Adipocyte (in vitro differentiated cells): ENCODE data around the gene DDX49.

Source experiments
- DNase-seq: peaks from one replicate; pipeline ENCODE4 v3.0.0-alpha.2; 2015; ENCODE audit warnings: low read depth
- H3K27me3 ChIP-seq: replicated peaks from 2 replicates; pipeline ENCODE4 v1.7.0; 2013; ENCODE audit warnings: mild to moderate bottlenecking, low read length, moderate library complexity; ENCODE audit not compliant: control insufficient read depth, insufficient read depth
- H3K36me3 ChIP-seq: 2 replicates; pipeline ENCODE4 v1.7.0; 2013; ENCODE audit warnings: low read length, mild to moderate bottlenecking, moderate library complexity; ENCODE audit not compliant: control insufficient read depth, insufficient read depth, severe bottlenecking
- H3K4me1 ChIP-seq: 2 replicates; pipeline ENCODE4 v1.7.0; 2013; ENCODE audit warnings: mild to moderate bottlenecking, low read length, moderate library complexity; ENCODE audit not compliant: control insufficient read depth, insufficient read depth
- H3K4me3 ChIP-seq: 2 replicates; pipeline ENCODE4 v1.7.0; 2013; ENCODE audit warnings: mild to moderate bottlenecking, low read length, moderate library complexity
- H3K9ac ChIP-seq: 2 replicates; pipeline ENCODE4 v1.7.0; 2013; ENCODE audit warnings: mild to moderate bottlenecking, low read length, moderate library complexity
- H3K9me3 ChIP-seq: 2 replicates; pipeline ENCODE4 v1.7.0; 2013; ENCODE audit warnings: mild to moderate bottlenecking, low read length, moderate library complexity; ENCODE audit not compliant: control insufficient read depth

The DDX49 gene

GRCh38 chr19:18919086-18919899, at the start of gene DDX49, which contains the start of gene COPE:
DDX49 (plus strand) TSS chr19:18919715; CDS start chr19:18919742, 27 bp downstream.
COPE (minus strand) TSS chr19:18919387; CDS start chr19:18919348, 39 bp downstream.
- H3K27me3 ChIP-seq, result no peaks in the 10 kb centered on the region
- peaks cover 38% of the 10 kb centered on the region for H3K36me3 ChIP-seq
- H3K9me3 ChIP-seq, result no peaks in the 10 kb centered on the region
- peaks cover 20% of the 10 kb centered on the region for H3K4me1 ChIP-seq
- H3K4me3 ChIP-seq, result peak within 1 kb of the TSS; percentile 98
- H3K9ac ChIP-seq, result peak within 1 kb of the TSS; percentile 96
- DNase-seq, result peak; percentile 100

GRCh38 chr19:18869781-18870530, 49.6 kb upstream of the DDX49 start:
- Histone ChIP-seq H3K36me3 (peaks cover 35% of the 10 kb centered on the region), H3K27me3 (no peaks in the 10 kb centered on the region)
- no peak for DNase-seq

GRCh38 chr19:18870531-18871172, 48.9 kb upstream of the DDX49 start:
- Histone ChIP-seq H3K9me3 (no peaks in the 10 kb centered on the region), H3K4me1 (no peaks in the 10 kb centered on the region), H3K9ac (no peak overlapping the region), H3K36me3 (peaks cover 28% of the 10 kb centered on the region), H3K4me3 (no peak overlapping the region), H3K27me3 (no peaks in the 10 kb centered on the region)
- no peak for DNase-seq

More at GRCh38 chr19:18869781-18870530, 49.6 kb upstream of the DDX49 start:
- no peaks in the 10 kb centered on the region for H3K4me1 ChIP-seq
- no peak overlapping the region for H3K4me3 ChIP-seq
- no peaks in the 10 kb centered on the region for H3K9me3 ChIP-seq
- no peak overlapping the region for H3K9ac ChIP-seq

GRCh38 chr19:18871543-18871942, 48.0 kb upstream of the DDX49 start:
- Histone ChIP-seq H3K4me3 (no peak overlapping the region), H3K9me3 (no peaks in the 10 kb centered on the region), H3K4me1 (no peaks in the 10 kb centered on the region), H3K9ac (no peak overlapping the region), H3K36me3 (peaks cover 19% of the 10 kb centered on the region), H3K27me3 (no peaks in the 10 kb centered on the region)
- no peak for DNase-seq

GRCh38 chr19:18875726-18876125, 43.8 kb upstream of the DDX49 start:
- Histone ChIP-seq H3K9ac (no peak overlapping the region), H3K4me3 (no peak overlapping the region), H3K9me3 (no peaks in the 10 kb centered on the region), H3K36me3 (no peaks in the 10 kb centered on the region), H3K4me1 (no peaks in the 10 kb centered on the region), H3K27me3 (no peaks in the 10 kb centered on the region)
- DNase-seq, result peak; percentile 50

GRCh38 chr19:18876865-18877264, 42.6 kb upstream of the DDX49 start:
- no peak overlapping the region for H3K4me3 ChIP-seq
- no peaks in the 10 kb centered on the region for H3K27me3 ChIP-seq
- no peaks in the 10 kb centered on the region for H3K36me3 ChIP-seq
- no peaks in the 10 kb centered on the region for H3K4me1 ChIP-seq
- DNase-seq, result no peak
- no peak overlapping the region for H3K9ac ChIP-seq
- H3K9me3 ChIP-seq, result no peaks in the 10 kb centered on the region

- H3K4me1 ChIP-seq, result no peaks in the 10 kb centered on the region
- no peak overlapping the region for H3K9ac ChIP-seq
- no peaks in the 10 kb centered on the region for H3K9me3 ChIP-seq
- no peak for DNase-seq
- H3K4me3 ChIP-seq, result no peak overlapping the region
- no peaks in the 10 kb centered on the region for H3K27me3 ChIP-seq
- H3K36me3 ChIP-seq, result no peaks in the 10 kb centered on the region
Observed at GRCh38 chr19:18878058-18878797, 41.3 kb upstream of the DDX49 start.

- DNase-seq, result no peak
- no peaks in the 10 kb centered on the region for H3K4me1 ChIP-seq
- no peak overlapping the region for H3K4me3 ChIP-seq
- no peaks in the 10 kb centered on the region for H3K36me3 ChIP-seq
- no peaks in the 10 kb centered on the region for H3K9me3 ChIP-seq
- no peaks in the 10 kb centered on the region for H3K27me3 ChIP-seq
- no peak overlapping the region for H3K9ac ChIP-seq
Observed at GRCh38 chr19:18878858-18879578, 40.5 kb upstream of the DDX49 start.

GRCh38 chr19:18879579-18880373, 39.7 kb upstream of the DDX49 start:
- no peaks in the 10 kb centered on the region for H3K36me3 ChIP-seq
- no peaks in the 10 kb centered on the region for H3K4me1 ChIP-seq
- no peak overlapping the region for H3K9ac ChIP-seq
- H3K27me3 ChIP-seq, result no peaks in the 10 kb centered on the region
- no peaks in the 10 kb centered on the region for H3K9me3 ChIP-seq
- peak; percentile 43 for DNase-seq
- H3K4me3 ChIP-seq, result no peak overlapping the region

- Histone ChIP-seq H3K9ac (no peak overlapping the region), H3K4me1 (no peaks in the 10 kb centered on the region), H3K36me3 (no peaks in the 10 kb centered on the region), H3K27me3 (no peaks in the 10 kb centered on the region), H3K9me3 (no peaks in the 10 kb centered on the region), H3K4me3 (no peak overlapping the region)
- no peak for DNase-seq
Observed at GRCh38 chr19:18881491-18881890, 38.0 kb upstream of the DDX49 start.
